SK-N-SH (cell line): ENCODE results near the gene ADAM20. TPM values are rescaled to one million over a fixed set of nuclear protein-coding genes. Genes with fewer than 3 reads are reported as not detected.

Source experiments
- CTCF ChIA-PET: fragments of 300-600, 350-600 bp; formaldehyde crosslinking; extraction: SDS; loops from one replicate; lab custom pipeline; 2021; lab: Yijun Ruan, JAX
- POLR2A ChIA-PET: fragments of 350-600 bp; sonication (Branson Sonifier 250); formaldehyde crosslinking; extraction: SDS; loops from one replicate; lab custom pipeline; 2020; ENCODE audit warnings: antibody characterized with exemption, inconsistent platforms; lab: Yijun Ruan, JAX
- DNase-seq: peaks from one replicate; pipeline ENCODE4 v3.0.0; 2012
- H2AFZ ChIP-seq: fragments of 200-600 bp; sonication (generic); 2 replicates; pipeline ENCODE4 v1.8.1; 2016; ENCODE audit warnings: antibody characterized with exemption, mild to moderate bottlenecking, low read depth
- H3F3A ChIP-seq: fragments of 200-600 bp; sonication (generic); replicated peaks from 2 replicates; pipeline ENCODE3; 2016; ENCODE audit warnings: antibody characterized with exemption, mild to moderate bottlenecking; ENCODE audit not compliant: insufficient read depth
- H3K27ac ChIP-seq, 2 experiments: fragments of 200-500 bp in 1 of 2; fragments of 200-600 bp in 1 of 2; sonication (Bioruptor generic) in 1 of 2; sonication (generic), shearing (Covaris generic) in 1 of 2; 2 replicates each; pipeline versions ENCODE4 v1.5.1 to v1.6.1; 2014 to 2016; ENCODE audit warnings: low read depth in 2 of 2, inconsistent platforms in 1 of 2, low read length in 1 of 2, mild to moderate bottlenecking in 1 of 2, mixed read lengths in 1 of 2
- H3K27me3 ChIP-seq: fragments of 200-600 bp; sonication (generic), shearing (Covaris generic); 2 replicates; pipeline ENCODE4 v1.6.1; 2016; ENCODE audit warnings: mixed run types; ENCODE audit not compliant: insufficient read depth
- H3K36me3 ChIP-seq, 2 experiments: fragments of 200-500 bp in 1 of 2; fragments of 200-600 bp in 1 of 2; sonication (Bioruptor generic) in 1 of 2; sonication (generic) in 1 of 2; replicated peaks in 1 of 2; 2 replicates each; pipeline versions ENCODE3 to v1.5.1; 2014 to 2016; ENCODE audit warnings: low read length in 1 of 2, mild to moderate bottlenecking in 1 of 2; ENCODE audit not compliant: insufficient read depth in 2 of 2, control insufficient read depth in 1 of 2
- H3K4me1 ChIP-seq, 2 experiments: fragments of 200-500 bp in 1 of 2; fragments of 200-600 bp in 1 of 2; sonication (Bioruptor generic) in 1 of 2; sonication (generic), shearing (Covaris generic) in 1 of 2; 2 replicates each; pipeline versions ENCODE4 v1.5.1 to v1.6.1; 2014 to 2016; ENCODE audit warnings: low read depth in 1 of 2, low read length in 1 of 2, mixed run types in 1 of 2; ENCODE audit not compliant: insufficient read depth in 2 of 2, control insufficient read depth in 1 of 2
- H3K4me2 ChIP-seq: fragments of 200-600 bp; sonication (generic), shearing (Covaris generic); 2 replicates; pipeline ENCODE4 v1.6.1; 2017; ENCODE audit warnings: mixed run types
- H3K4me3 ChIP-seq, 2 experiments: fragments of 200-500 bp in 1 of 2; fragments of 200-600 bp in 1 of 2; sonication (Bioruptor generic) in 1 of 2; sonication (generic), shearing (Covaris generic) in 1 of 2; 2 replicates each; pipeline versions ENCODE4 v1.5.1 to v1.8.1; 2014 to 2016; ENCODE audit warnings: low read depth in 2 of 2, inconsistent platforms in 1 of 2, low read length in 1 of 2, mild to moderate bottlenecking in 1 of 2, mixed read lengths in 1 of 2, moderate library complexity in 1 of 2
- H3K79me2 ChIP-seq: fragments of 200-600 bp; sonication (generic); 2 replicates; pipeline ENCODE4 v1.8.1; 2017; ENCODE audit warnings: mild to moderate bottlenecking; ENCODE audit not compliant: insufficient read depth
- H3K9ac ChIP-seq: fragments of 200-600 bp; sonication (generic); 2 replicates; pipeline ENCODE4 v1.6.1; 2017; ENCODE audit warnings: mixed run types
- H3K9me2 ChIP-seq: fragments of 200-600 bp; sonication (generic); 2 replicates; pipeline ENCODE4 v1.6.1; 2017; ENCODE audit warnings: mixed run types
- H3K9me3 ChIP-seq: fragments of 200-600 bp; sonication (generic); 2 replicates; pipeline ENCODE4 v1.6.1; 2017; ENCODE audit warnings: mixed run types, mild to moderate bottlenecking, moderate library complexity
- H4K20me1 ChIP-seq: fragments of 200-600 bp; sonication (generic); 2 replicates; pipeline ENCODE4 v1.6.1; 2017; ENCODE audit warnings: mild to moderate bottlenecking, mixed run types; ENCODE audit not compliant: insufficient read depth
- ELF1 ChIP-seq: IDR thresholded peaks from 2 replicates; pipeline ENCODE4 v1.4.0; 2012
- EP300 ChIP-seq, 2 experiments: IDR thresholded peaks; 2 replicates each; pipeline versions ENCODE4 v1.4.0 to v1.6.1; 2012; ENCODE audit warnings: borderline replicate concordance in 1 of 2, low read depth in 1 of 2, low read length in 1 of 2
- FOSL2 ChIP-seq: IDR thresholded peaks from 2 replicates; pipeline ENCODE4 v1.4.0; 2012; ENCODE audit warnings: low read depth, mild to moderate bottlenecking, moderate library complexity, borderline replicate concordance
- GABPA ChIP-seq: IDR thresholded peaks from 2 replicates; pipeline ENCODE4 v1.4.0; 2012; ENCODE audit warnings: low read depth, mild to moderate bottlenecking
- IRF3 ChIP-seq: fragments of 150-350 bp; IDR thresholded peaks from 2 replicates; pipeline ENCODE4 v1.6.1; 2016; ENCODE audit warnings: mild to moderate bottlenecking, low read depth, low read length
- NFIC ChIP-seq: IDR thresholded peaks from 2 replicates; pipeline ENCODE4 v1.4.0; 2012; ENCODE audit warnings: borderline replicate concordance
- RAD21 ChIP-seq: IDR thresholded peaks from 2 replicates; pipeline ENCODE4 v1.6.1; 2012; ENCODE audit warnings: mild to moderate bottlenecking, low read length
- REST ChIP-seq: IDR thresholded peaks from 2 replicates; pipeline ENCODE4 v1.6.1; 2012; ENCODE audit warnings: mild to moderate bottlenecking, low read depth, low read length, moderate library complexity
- RFX5 ChIP-seq: IDR thresholded peaks from 2 replicates; pipeline ENCODE4 v1.6.1; 2012; ENCODE audit warnings: mild to moderate bottlenecking, improper control_type of control experiment, low read length
- RXRA ChIP-seq: IDR thresholded peaks from 2 replicates; pipeline ENCODE4 v1.4.0; 2012; ENCODE audit warnings: low read depth, mild to moderate bottlenecking, borderline replicate concordance
- TAF1 ChIP-seq: IDR thresholded peaks from 2 replicates; pipeline ENCODE4 v1.6.1; 2012; ENCODE audit warnings: low read depth, mild to moderate bottlenecking, low read length, moderate library complexity, borderline replicate concordance
- TCF12 ChIP-seq: IDR thresholded peaks from 2 replicates; pipeline ENCODE4 v1.4.0; 2012
- TEAD4 ChIP-seq: IDR thresholded peaks from 2 replicates; pipeline ENCODE4 v1.4.0; 2012; ENCODE audit warnings: mild to moderate bottlenecking, borderline replicate concordance; ENCODE audit not compliant: insufficient read depth
- WGBS: methylation state at CpG from one replicate; pipeline ENCODE4 v1.1.6; 2017; ENCODE audit warnings: low lambda C conversion rate; 5-methylcytosine and 5-hydroxymethylcytosine counted together
- polyA plus RNA-seq, 3 experiments: library from polyadenylated mRNA; depleted of rRNA; stranded (reverse); fragments of >200 nt; gene quantifications; 2 replicates each; pipeline ENCODE4 v1.2.3, GENCODE V29; 2012
- TF ChIP-seq, protein P1 (sequence below): IDR thresholded peaks from 2 replicates; pipeline ENCODE4 v1.4.0; 2012; ENCODE audit warnings: low read depth, borderline replicate concordance
- TF ChIP-seq, protein P2 (sequence below): IDR thresholded peaks from 2 replicates; pipeline ENCODE4 v1.4.0; 2012; ENCODE audit warnings: low read depth

ADAM20 gene
- polyA plus RNA-seq, 1 of the 3 experiments (the other 2 are of a cell fraction) = 0.15 TPM

DNA sequence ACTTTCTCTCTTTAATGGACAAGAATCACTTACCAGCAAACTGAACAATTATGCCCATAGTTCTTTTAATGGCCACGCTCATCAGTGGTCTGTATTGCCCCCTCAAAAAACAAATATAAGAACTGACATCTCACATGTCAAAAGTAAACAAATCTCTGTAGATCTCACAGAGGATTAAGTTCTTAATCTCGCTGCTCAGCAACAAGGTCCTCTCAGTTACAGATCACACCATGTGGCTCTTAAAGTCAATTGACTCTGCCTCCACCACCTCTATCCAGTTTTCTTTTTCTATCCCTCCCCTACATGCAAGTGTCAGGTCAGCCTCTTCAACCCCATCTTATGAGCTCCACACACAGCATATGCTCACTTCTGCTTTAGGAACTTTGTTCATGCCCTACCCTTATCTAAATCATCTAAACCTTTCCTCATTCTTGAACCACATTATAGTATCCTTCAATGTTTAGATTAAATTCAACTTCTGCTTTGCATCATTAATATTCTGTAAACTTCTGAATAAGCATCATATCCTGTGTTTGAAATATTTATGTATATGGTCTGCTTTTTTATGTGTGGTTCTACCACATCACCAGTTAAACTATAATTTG lies 7.2 kb downstream of the ADAM20 start:
- no peak overlapping the region for H3K9ac ChIP-seq
- H3K9me2 ChIP-seq = no peaks in the 10 kb centered on the region
- H3K9me3 ChIP-seq = no peaks in the 10 kb centered on the region
- no peaks in the 10 kb centered on the region for H3K4me1 ChIP-seq
- H4K20me1 ChIP-seq = no peaks in the 10 kb centered on the region
- H3K27ac ChIP-seq = no peak overlapping the region
- ChIA-PET POLR2A (no interaction called here), CTCF (interaction anchor here (0.5 kb wide), 1 partner anchor 101 kb away, joined by 3 read pairs; no protein-coding TSS in a partner anchor)
- H3K36me3 ChIP-seq = peaks cover 0 to 4% of the 10 kb centered on the region in 2 experiments
- H3K27me3 ChIP-seq = no peaks in the 10 kb centered on the region
- WGBS = 50% methylated on average over 2 of the region's 2 CpGs
- no peak for DNase-seq
- no peaks in the 10 kb centered on the region for H3K79me2 ChIP-seq
- H3K4me2 ChIP-seq = no peak overlapping the region
- no peak overlapping the region for H2AFZ ChIP-seq
- no peaks in the 10 kb centered on the region for H3F3A ChIP-seq
- H3K4me3 ChIP-seq = no peak overlapping the region
- no peak for TF ChIP-seq RAD21
- TF ChIP-seq RXRA = no peak
- no peak for TF ChIP-seq EP300 (IDR thresholded peaks at IDR 0.05; ENCODE audit: borderline replicate concordance in 1 of 2, low read depth in 1 of 2, low read length in 1 of 2)
- TF ChIP-seq IRF3 = no peak
- no peak for TF ChIP-seq TAF1
- TF ChIP-seq RFX5 = no peak
- no peak for TF ChIP-seq TCF12
- TF ChIP-seq, protein P1, sequence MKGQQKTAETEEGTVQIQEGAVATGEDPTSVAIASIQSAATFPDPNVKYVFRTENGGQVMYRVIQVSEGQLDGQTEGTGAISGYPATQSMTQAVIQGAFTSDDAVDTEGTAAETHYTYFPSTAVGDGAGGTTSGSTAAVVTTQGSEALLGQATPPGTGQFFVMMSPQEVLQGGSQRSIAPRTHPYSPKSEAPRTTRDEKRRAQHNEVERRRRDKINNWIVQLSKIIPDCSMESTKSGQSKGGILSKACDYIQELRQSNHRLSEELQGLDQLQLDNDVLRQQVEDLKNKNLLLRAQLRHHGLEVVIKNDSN = no peak
- TF ChIP-seq NFIC = no peak
- TF ChIP-seq, protein P2, sequence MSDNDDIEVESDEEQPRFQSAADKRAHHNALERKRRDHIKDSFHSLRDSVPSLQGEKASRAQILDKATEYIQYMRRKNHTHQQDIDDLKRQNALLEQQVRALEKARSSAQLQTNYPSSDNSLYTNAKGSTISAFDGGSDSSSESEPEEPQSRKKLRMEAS = no peak

- peaks cover 0 to 4% of the 10 kb centered on the region in 2 experiments for H3K36me3 ChIP-seq
- no peak overlapping the region for H3K9ac ChIP-seq
- H3K79me2 ChIP-seq = no peaks in the 10 kb centered on the region
- no peak overlapping the region for H3K4me2 ChIP-seq
- POLR2A ChIA-PET = no interaction called here
- no peak overlapping the region for H3K27ac ChIP-seq
- H3K4me1 ChIP-seq = no peaks in the 10 kb centered on the region
- H3K9me2 ChIP-seq = no peaks in the 10 kb centered on the region
- TF ChIP-seq REST (no peak), GABPA (no peak), TEAD4 (no peak), ELF1 (no peak), FOSL2 (no peak)
- TF ChIP-seq, all 33 proteins: peak for 0
- no peaks in the 10 kb centered on the region for H4K20me1 ChIP-seq
- CTCF ChIA-PET = no interaction called here
- no peak overlapping the region for H3K4me3 ChIP-seq
- no peaks in the 10 kb centered on the region for H3F3A ChIP-seq
- no peaks in the 10 kb centered on the region for H3K27me3 ChIP-seq
- no peak overlapping the region for H2AFZ ChIP-seq
- H3K9me3 ChIP-seq = no peaks in the 10 kb centered on the region
- DNase-seq = peak; percentile 4
These were observed 9.1 kb downstream of the ADAM20 start for GRCh38 chr14:70525691-70526090.
